ENCODE measurements around the gene PCDHGA2.

DNA sequence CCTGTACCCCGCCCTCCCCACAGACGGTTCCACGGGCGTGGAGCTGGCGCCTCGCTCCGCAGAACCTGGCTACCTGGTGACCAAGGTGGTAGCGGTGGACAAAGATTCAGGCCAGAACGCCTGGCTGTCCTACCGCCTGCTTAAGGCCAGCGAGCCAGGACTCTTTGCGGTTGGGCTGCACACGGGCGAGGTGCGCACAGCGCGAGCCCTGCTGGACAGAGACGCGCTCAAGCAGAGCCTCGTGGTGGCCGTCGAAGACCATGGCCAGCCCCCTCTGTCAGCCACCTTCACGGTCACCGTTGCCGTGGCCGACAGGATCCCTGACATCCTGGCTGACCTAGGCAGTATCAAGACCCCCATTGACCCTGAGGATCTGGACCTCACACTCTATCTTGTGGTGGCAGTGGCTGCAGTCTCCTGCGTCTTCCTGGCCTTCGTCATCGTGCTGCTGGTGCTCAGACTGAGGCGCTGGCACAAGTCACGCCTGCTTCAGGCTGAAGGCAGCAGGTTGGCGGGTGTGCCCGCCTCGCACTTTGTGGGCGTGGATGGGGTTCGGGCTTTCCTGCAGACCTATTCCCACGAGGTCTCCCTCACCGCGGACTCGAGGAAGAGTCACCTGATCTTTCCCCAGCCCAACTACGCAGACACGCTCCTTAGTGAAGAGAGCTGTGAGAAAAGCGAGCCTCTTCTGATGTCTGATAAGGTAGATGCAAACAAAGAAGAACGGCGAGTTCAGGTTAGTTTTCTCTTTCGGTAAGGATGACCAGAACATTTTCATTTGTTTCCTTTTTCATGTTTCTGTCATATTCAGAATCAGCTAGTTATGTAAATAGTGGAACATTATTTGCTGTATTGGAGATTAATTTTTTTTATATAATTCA is 27.7 kb downstream of the PCDHGA2 start:
- TF ChIP-seq, protein P1, sequence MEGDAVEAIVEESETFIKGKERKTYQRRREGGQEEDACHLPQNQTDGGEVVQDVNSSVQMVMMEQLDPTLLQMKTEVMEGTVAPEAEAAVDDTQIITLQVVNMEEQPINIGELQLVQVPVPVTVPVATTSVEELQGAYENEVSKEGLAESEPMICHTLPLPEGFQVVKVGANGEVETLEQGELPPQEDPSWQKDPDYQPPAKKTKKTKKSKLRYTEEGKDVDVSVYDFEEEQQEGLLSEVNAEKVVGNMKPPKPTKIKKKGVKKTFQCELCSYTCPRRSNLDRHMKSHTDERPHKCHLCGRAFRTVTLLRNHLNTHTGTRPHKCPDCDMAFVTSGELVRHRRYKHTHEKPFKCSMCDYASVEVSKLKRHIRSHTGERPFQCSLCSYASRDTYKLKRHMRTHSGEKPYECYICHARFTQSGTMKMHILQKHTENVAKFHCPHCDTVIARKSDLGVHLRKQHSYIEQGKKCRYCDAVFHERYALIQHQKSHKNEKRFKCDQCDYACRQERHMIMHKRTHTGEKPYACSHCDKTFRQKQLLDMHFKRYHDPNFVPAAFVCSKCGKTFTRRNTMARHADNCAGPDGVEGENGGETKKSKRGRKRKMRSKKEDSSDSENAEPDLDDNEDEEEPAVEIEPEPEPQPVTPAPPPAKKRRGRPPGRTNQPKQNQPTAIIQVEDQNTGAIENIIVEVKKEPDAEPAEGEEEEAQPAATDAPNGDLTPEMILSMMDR (conservative IDR thresholded peaks at IDR 0.05; ENCODE audit: low read depth, low read length): no peak
- no peak for TF ChIP-seq EZH2 (IDR thresholded peaks at IDR 0.05; ENCODE audit: low read length, unreplicated experiment)
